GM11168 (cell line): ENCODE measurements around the gene PIK3R6.

Experiments
- in situ Hi-C: fragments of 300-500 bp; cut with MboI; formaldehyde crosslinking; loops from one replicate; pipeline ENCODE4 v1.12.0; 2022; ENCODE audit warnings: low sequenced_read_pairs; ENCODE audit not compliant: unreplicated experiment

The PIK3R6 gene

DNA sequence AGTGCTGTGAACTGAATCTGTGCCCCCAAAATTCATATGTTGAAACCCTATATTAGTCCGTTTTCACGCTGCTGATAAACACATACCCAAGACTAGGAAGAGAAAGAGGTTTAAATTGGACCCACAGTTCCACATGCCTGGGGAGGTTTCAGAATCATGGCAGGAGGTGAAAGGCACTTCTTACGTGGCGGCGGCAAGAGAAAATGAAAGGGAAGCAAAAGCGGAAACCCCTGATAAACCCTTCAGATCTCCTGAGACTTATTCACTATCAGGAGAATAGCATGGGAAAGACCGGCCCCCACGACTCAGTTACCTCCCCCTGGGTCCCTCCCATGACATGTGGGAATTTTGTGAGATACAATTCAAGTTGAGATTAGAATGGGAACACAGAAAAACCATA is 105.5 kb downstream of the PIK3R6 start:
- in situ Hi-C loops = no loop called here

DNA sequence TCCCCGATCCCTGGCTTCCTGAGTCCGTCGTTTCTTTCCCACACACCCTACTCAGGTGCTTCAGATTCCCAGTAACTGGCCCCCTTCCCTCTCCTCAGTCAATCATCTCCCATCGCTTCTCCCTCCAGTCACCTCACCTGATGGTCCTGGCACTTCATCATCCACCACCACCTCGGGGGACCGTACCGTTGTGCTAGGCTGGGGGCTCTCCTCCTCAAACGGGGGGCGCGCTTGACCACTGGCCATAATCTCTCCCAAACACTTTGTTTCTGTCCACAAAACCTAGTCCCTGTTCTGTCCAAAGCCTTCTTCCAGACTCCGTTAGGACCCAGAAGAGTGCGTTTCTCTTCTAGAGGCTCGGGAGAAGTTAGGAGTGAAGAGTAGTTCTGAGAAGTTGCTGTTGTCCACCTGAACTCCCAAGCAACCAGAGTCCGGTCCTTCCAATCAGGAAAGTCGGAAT is 109.3 kb downstream of the PIK3R6 start, which contains the start of gene SPDYE4:
TSS of gene SPDYE4 (minus strand) at position 410 of the 460 bp plus-strand sequence. CDS start at position 246, 164 bp downstream.
- in situ Hi-C loops = no loop called here

DNA sequence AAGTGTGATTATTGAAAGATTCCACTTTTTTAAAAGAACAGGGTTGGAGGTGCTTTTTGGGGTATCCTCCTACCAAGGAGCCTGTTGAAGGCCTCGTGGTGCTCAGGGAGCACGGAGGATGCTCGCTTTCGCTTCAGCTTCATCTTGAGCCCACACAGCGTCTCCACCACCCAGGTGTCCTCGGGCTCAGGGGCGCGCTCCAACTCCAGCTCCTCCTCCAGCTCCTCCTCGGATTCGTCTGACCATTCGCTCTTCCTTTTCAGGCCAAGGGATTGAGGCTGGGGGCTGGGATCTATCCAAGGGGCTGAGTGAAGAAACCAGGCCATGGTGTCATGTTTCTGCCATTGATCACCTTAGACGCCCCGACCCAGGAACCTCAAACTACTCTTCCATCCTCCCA is 110.3 kb downstream of the PIK3R6 start:
- in situ Hi-C loops = no loop called here

DNA sequence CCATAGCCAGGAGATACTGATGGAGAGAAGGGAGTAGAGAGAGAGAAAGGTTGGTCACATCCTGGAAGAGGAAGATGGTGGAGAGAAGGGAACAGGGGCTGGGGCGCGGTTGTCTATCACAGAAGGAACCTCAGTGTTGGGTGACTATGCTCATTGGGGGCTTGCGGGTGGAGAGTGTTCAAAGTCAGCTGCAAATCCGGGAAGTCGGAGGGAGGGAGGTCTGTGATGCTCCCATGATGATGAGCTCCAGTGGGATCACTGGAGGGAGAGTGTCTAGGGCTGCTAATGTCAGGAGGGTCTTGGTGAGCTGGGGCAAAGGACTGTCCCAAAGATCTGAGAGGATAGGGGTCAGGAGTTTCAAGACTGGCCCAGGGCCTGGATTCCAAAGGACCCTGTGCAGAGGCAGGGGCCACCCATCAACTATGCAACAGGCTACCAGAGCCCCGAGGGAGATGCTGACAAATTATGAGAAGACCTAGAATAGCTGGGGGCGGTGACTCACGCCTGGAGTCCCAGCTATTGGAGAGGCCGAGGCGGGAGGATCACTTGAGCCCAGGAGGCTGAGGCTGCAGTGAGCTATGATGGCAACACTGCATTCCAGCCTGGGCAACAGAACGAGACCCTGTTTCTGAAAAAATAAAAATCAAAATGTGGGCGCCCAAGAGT is 111.8 kb downstream of the PIK3R6 start:
- in situ Hi-C loops = no loop called here

DNA sequence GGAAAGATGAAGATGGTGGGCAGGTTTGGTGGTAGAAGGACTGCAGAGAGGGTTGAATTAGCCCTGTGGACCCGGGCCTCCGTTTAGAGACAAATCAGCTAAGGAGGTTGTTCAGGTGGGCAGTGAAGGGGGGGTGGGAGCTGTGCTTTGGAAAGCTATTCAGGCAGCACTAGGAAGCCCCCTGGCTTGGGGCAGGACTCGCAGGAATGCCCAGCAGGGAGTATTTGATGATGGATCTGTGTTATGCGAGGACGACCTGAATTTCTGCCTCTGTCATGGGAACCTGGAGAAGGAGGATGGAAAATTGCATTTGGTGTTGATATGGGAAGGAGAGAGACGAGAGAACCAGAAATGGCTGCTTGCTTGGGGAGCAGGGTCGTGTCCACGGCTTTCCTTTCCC is 112.6 kb downstream of the PIK3R6 start:
- in situ Hi-C loops = no loop called here

DNA sequence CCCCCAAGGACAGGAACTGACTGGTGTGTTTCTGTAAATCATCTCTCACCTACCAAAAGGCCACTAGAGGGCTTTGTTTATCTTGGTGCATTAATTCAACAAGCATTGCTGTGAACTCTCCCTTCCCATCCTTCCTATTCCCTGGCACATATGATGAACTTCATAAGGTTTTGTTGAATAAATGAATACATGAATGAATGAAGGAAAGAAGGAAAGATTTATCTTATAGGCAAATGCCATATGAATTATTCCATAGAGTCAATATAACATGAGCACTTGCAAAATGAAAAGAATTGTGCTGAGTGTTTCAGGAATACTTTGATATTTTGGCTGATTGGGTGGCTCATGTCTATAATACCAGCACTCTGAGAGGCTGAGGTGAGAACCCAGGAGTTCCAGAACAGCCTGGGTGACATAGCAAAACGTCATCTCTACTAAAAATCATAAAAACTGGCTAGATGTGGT is 113.5 kb downstream of the PIK3R6 start:
- in situ Hi-C loops = no loop called here

DNA sequence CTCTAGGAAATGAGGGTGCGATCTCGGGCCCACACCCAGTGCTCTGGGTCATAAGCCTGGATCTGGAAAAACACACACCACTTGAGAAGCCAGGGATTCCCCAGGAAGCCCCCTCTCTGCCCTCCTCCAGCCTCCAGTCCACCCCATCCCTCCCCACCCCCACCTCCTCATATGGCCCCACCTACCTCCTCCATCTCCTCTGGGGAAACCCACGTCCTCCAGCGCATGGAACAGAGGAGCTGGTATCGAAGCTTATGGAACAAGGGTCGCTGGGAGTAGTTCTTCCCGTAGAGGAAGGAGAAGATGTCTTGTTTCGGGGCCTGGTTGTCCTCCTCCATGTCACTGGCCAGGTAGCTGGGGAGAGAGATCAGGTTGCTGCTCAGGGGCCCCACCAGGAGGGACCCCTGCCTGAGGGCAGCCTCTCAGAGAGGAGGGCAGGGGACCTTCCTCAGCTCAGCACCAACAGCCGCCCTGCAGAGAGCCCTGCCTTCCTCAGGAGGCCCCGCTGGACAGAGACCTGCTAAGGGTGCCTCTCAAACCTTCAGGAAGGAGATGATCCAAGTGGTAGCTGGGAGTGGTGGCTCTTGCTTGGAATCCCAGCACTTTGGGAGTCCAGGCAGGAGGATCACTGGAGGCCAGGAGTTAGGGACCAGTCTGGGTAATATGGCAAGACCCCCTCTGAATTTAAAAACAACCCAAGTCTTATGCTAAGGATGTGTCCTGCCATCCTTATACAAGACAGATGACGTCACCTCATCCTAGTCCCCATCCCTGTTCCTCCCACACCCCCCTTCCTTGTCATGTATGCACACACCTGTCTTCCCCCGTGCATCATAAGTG is 114.1 kb downstream of the PIK3R6 start:
- in situ Hi-C loops = no loop called here
